Lung (tissue), 12 donors: ENCODE data around the gene PFAS. TPM values are rescaled to one million over a fixed set of nuclear protein-coding genes. Genes with fewer than 3 reads are reported as not detected.
"Not testable (repeated sequence)": the region's sequence is repeated elsewhere in the genome, so short reads cannot be mapped to it uniquely, and the experiment has no call there.

Experiments used
- ATAC-seq: fragments of 200-7000 bp; cut with Tn5 transposase; one replicate; pipeline ENCODE4 v1.9.1; 2020; ENCODE audit warnings: moderate number of reproducible peaks; ENCODE audit not compliant: insufficient read depth, low FRiP score
- DNase-seq, 3 donors: peaks; one replicate each; pipeline ENCODE4 v3.0.0-alpha.2; 2013 to 2017
- H3K27ac ChIP-seq, 2 donors: one replicate each; pipeline ENCODE4 v1.5.1; 2013; ENCODE audit warnings: mild to moderate bottlenecking in 2 of 2, moderate library complexity in 2 of 2, control low read depth in 1 of 2, inconsistent platforms in 1 of 2, low read depth in 1 of 2, low read length in 1 of 2
- H3K27me3 ChIP-seq, 3 donors: one replicate each; pipeline ENCODE4 v1.5.1; 2013; ENCODE audit warnings: low read length in 2 of 3; ENCODE audit not compliant: control insufficient read depth in 3 of 3, insufficient read depth in 3 of 3
- H3K36me3 ChIP-seq, 4 donors: one replicate each; pipeline ENCODE4 v1.5.1; 2013; ENCODE audit warnings: low read length in 4 of 4, mild to moderate bottlenecking in 1 of 4, moderate library complexity in 1 of 4; ENCODE audit not compliant: control insufficient read depth in 4 of 4, insufficient read depth in 4 of 4
- H3K4me1 ChIP-seq, 5 donors: one replicate each; pipeline ENCODE4 v1.5.1; 2013; ENCODE audit warnings: low read length in 5 of 5, mild to moderate bottlenecking in 2 of 5, moderate library complexity in 1 of 5; ENCODE audit not compliant: control insufficient read depth in 5 of 5, insufficient read depth in 5 of 5
- H3K4me3 ChIP-seq: one replicate; pipeline ENCODE4 v1.5.1; 2013; ENCODE audit warnings: mild to moderate bottlenecking, control low read depth, moderate library complexity
- H3K9ac ChIP-seq, 2 donors: one replicate each; pipeline ENCODE4 v1.5.1; 2013; ENCODE audit warnings: low read length in 2 of 2, control low read depth in 1 of 2; ENCODE audit not compliant: insufficient read depth in 1 of 2
- H3K9me3 ChIP-seq, 4 donors: one replicate each; pipeline ENCODE4 v1.5.1; 2013; ENCODE audit warnings: low read length in 3 of 4, mild to moderate bottlenecking in 1 of 4, moderate library complexity in 1 of 4; ENCODE audit not compliant: control insufficient read depth in 4 of 4, insufficient read depth in 3 of 4
- WGBS, 2 donors: extraction: QIAGEN DNeasy Blood & Tissue Kit; methylation state at CpG; one replicate each; pipeline ENCODE4 v1.1.7; 2013; 5-methylcytosine and 5-hydroxymethylcytosine counted together
- polyA plus RNA-seq, 2 donors: library from polyadenylated mRNA; stranded (reverse); fragments of 200-250 nt; gene quantifications; one replicate each; pipeline ENCODE4 v1.2.1, GENCODE V29; 2013
- total RNA-seq, 2 donors: library from RNA; depleted of rRNA in 1 of 2; stranded (reverse); fragments of >200 nt in 1 of 2; gene quantifications; one replicate each; pipeline ENCODE4 v1.2.1, GENCODE V29; 2014 to 2021
- TF ChIP-seq, protein P1 (sequence below): IDR thresholded peaks from 2 replicates; pipeline ENCODE4 v1.5.1; 2012; ENCODE audit warnings: mild to moderate bottlenecking; ENCODE audit errors: control extremely low read depth, extremely low read depth
- donor health status: control.
- donor health status: control.
- donor health status: Bipolar disorder and iron deficiency.
- donor health status: healthy.
- donor health status: DM: yes; HTN: yes; CAD: no.

The PFAS gene
- total and polyA plus RNA-seq, 4 donors, result 14.0 to 47.6 (median 17.7) TPM

DNA sequence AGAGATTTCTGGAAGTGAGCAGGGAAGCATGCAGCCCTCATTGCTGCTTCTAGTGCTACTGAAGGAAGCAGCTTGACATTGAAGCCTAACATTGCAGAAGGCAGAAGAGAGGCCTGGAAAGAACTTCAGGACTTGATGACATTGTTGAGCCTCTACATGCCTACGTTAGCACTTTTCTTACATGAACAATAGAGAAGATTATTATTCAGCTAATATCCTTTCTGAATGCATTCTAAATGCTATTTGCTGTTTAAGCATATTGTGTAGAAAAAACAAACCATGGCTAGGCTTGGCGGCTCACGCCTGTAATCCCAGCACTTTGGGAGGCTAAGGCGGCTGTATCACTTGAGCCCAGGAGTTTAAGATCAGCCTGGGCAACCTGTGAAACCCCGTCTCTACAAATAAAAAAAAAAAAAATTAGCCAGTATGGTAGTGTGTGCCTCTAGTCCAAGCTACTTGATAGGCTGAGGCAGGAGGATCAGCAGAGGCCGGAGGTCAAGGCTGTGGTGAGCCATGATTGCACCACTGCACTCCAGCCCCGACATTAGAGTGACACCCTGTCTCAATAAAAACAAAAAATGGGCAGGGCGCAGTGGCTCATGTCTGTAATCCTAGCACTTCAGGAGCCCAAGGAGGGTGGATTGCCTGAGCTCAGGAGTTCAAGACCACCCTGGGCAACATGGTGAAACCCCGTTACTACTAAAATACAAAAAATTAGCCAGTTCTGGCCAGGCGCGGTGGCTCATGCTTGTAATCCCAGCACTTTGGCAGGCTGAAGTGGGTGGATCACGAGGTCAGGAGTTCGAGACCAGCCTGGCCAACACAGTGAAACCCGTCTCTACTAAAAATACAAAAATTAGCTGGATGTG is 36.5 kb upstream of the PFAS start:
- DNase-seq, result no peak
- peaks cover 0 to 17% (median 0%) of the 10 kb centered on the region in 5 donors for H3K4me1 ChIP-seq

DNA sequence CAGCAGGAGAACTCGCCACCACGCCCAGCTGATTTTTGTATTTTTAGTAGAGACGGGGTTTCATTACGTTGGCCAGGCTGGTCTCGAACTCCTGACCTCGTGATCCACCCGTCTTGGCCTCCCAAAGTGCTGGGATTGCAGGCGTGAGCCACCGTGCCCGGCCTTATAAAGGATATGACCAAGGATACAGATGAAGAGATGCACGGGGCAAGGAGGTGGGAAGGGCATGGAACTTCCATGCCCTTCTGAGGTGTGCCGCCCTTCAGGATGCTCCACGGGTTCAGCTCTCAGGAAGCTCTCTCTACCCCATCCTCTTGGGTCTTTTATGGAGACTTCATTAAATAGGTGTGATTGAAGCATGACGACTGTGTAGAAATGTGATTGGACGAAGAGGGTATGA is 35.1 kb upstream of the PFAS start:
- DNase-seq, H3K36me3 ChIP-seq, H3K9ac ChIP-seq, H3K27me3 ChIP-seq, H3K9me3 ChIP-seq, ATAC-seq, H3K4me3 ChIP-seq, H3K27ac ChIP-seq: not testable (repeated sequence)
- 87 to 92% methylated on average over 15 of the region's 15 CpGs for WGBS, 2 donors
- peaks cover 0 to 17% (median 0%) of the 10 kb centered on the region in 5 donors for H3K4me1 ChIP-seq

More for the DNA sequence above, 36.5 kb upstream of the PFAS start:
- TF ChIP-seq, protein P1, sequence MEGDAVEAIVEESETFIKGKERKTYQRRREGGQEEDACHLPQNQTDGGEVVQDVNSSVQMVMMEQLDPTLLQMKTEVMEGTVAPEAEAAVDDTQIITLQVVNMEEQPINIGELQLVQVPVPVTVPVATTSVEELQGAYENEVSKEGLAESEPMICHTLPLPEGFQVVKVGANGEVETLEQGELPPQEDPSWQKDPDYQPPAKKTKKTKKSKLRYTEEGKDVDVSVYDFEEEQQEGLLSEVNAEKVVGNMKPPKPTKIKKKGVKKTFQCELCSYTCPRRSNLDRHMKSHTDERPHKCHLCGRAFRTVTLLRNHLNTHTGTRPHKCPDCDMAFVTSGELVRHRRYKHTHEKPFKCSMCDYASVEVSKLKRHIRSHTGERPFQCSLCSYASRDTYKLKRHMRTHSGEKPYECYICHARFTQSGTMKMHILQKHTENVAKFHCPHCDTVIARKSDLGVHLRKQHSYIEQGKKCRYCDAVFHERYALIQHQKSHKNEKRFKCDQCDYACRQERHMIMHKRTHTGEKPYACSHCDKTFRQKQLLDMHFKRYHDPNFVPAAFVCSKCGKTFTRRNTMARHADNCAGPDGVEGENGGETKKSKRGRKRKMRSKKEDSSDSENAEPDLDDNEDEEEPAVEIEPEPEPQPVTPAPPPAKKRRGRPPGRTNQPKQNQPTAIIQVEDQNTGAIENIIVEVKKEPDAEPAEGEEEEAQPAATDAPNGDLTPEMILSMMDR, result no peak
- Histone ChIP-seq H3K9me3 (no peaks in the 10 kb centered on the region), H3K4me3 (no peak overlapping the region), H3K27me3 (peaks cover 0 to 2% (median 0%) of the 10 kb centered on the region in 3 donors), H3K36me3 (no peaks in the 10 kb centered on the region), H3K27ac (no peak overlapping the region), H3K9ac (no peak overlapping the region)
- 86 to 87% methylated on average over 14 of the region's 14 CpGs for WGBS, 2 donors
- ATAC-seq, result no peak

DNA sequence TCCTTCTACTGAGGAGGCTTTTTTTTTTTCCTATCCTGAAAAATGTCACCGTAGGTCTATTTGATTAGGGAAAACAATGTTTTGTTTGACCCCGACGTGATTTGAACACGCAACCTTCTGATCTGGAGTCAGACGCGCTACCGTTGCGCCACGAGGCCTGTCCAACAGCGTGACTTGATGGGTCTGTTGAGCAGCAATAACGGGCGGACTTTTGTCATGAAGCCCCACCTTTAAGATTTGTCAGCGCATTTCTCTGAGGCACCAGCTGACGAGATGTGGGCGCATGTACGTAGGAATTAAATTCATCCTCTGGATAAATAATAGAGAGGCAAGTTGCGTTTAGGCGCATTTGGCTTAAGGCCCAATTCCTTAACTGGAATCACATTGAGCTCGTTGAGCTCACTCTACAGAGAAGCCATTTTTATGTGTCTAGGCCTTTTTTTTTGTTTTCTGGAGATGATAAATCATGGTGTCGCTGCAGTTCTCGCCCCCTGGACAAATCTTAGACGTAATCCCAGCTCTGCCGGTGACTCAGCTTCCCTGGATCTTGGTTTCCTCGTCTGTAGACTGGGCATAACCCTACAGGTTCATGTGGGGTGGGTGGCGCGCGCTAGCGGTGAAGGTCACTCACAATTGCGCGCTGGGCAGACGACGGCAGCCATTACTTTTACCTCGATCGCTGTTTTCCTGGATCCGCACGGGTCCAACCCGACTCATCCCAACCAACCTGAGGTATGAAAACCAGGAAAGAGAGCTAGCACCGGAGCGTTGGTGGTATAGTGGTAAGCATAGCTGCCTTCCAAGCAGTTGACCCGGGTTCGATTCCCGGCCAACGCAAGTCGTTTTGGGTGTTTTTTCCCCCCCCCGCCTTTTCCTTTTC is 28.1 kb upstream of the PFAS start:
- Histone ChIP-seq H3K9me3 (no peaks in the 10 kb centered on the region), H3K27ac (peak overlapping the region; percentile 96 to 98), H3K27me3 (no peaks in the 10 kb centered on the region), H3K9ac (peak overlapping the region; percentile 80 to 99), H3K4me1 (peaks cover 0 to 13% (median 5%) of the 10 kb centered on the region in 5 donors), H3K36me3 (peaks cover 0 to 3% (median 0%) of the 10 kb centered on the region in 4 donors), H3K4me3 (peak overlapping the region; percentile 65)
- TF ChIP-seq, protein P1, result no peak
- ATAC-seq, result peak; percentile 41
- 0 to 1% methylated on average over 45 of the region's 45 CpGs for WGBS, 2 donors
- peak; percentile 96 to 98 (median 97) for DNase-seq
